ENCODE measurements around the gene TMEM86B.

- TF ChIP-seq CTCF (conservative IDR thresholded peaks at IDR 0.05 in 1 of 2, IDR thresholded peaks at IDR 0.05 in 1 of 2; ENCODE audit: low read depth in 1 of 2, low read length in 2 of 2) (no peak), EZH2 (IDR thresholded peaks at IDR 0.05; ENCODE audit: low read length, missing control alignments) (no peak)
Observed at GRCh38 chr19:55249841-55250240, 21.3 kb upstream of the TMEM86B start.

Measured in fibroblast of lung (primary cell).